CD4-positive, alpha-beta T cell (primary cell): ENCODE data around the gene HHAT. TPM values are rescaled to one million over a fixed set of nuclear protein-coding genes. Genes with fewer than 3 reads are reported as not detected.

Source experiments
- ATAC-seq: fragments of 200-7000 bp; cut with Tn5 transposase; one replicate; pipeline ENCODE4 v1.10.0; 2022; ENCODE audit warnings: mild to moderate bottlenecking; ENCODE audit not compliant: poor library complexity
- CTCF ChIA-PET: fragments of 350-600 bp; sonication (Branson Sonifier 250); formaldehyde crosslinking; loops from one replicate; lab custom pipeline; 2021; ENCODE audit warnings: antibody characterized with exemption, inconsistent platforms; lab: Charles Lee
- POLR2A ChIA-PET: fragments of 350-600 bp; sonication (Branson Sonifier 250); formaldehyde crosslinking; loops from one replicate; lab custom pipeline; 2021; ENCODE audit warnings: antibody characterized with exemption, inconsistent platforms; lab: Charles Lee
- DNase-seq, 14 experiments: peaks; one replicate each; pipeline ENCODE4 v3.0.0-alpha.2; 2013 to 2020; ENCODE audit warnings: mixed read lengths in 2 of 14
- H3K27ac ChIP-seq, 2 donors: one replicate each; pipeline versions ENCODE4 v1.5.1 to v1.7.0; 2013; ENCODE audit warnings: low read length in 2 of 2, low read depth in 1 of 2, mild to moderate bottlenecking in 1 of 2
- H3K27me3 ChIP-seq, 2 experiments: 1 replicate in 1 of 2; 2 replicates in 1 of 2; pipeline versions ENCODE4 v1.6.1 to v1.7.0; 2013; ENCODE audit warnings: low read length in 2 of 2, control low read depth in 1 of 2, mild to moderate bottlenecking in 1 of 2, moderate library complexity in 1 of 2; ENCODE audit not compliant: insufficient read depth in 2 of 2, control insufficient read depth in 1 of 2
- H3K36me3 ChIP-seq: one replicate; pipeline ENCODE4 v1.6.1; 2013; ENCODE audit warnings: low read length, control low read depth; ENCODE audit not compliant: insufficient read depth
- H3K4me1 ChIP-seq: one replicate; pipeline ENCODE4 v1.6.1; 2013; ENCODE audit warnings: low read length, control low read depth; ENCODE audit not compliant: insufficient read depth
- H3K4me3 ChIP-seq: one replicate; pipeline ENCODE4 v1.5.1; 2013; ENCODE audit warnings: mild to moderate bottlenecking, low read length, moderate library complexity
- H3K9me3 ChIP-seq, 2 experiments: 1 replicate in 1 of 2; 2 replicates in 1 of 2; pipeline versions ENCODE4 v1.6.1 to v1.7.0; 2013; ENCODE audit warnings: low read length in 2 of 2, mild to moderate bottlenecking in 2 of 2, control low read depth in 1 of 2, moderate library complexity in 1 of 2; ENCODE audit not compliant: control insufficient read depth in 1 of 2, insufficient read depth in 1 of 2
- H3K27ac Mint-ChIP-seq: one replicate; pipeline ENCODE4 v1.8.0; 2020; ENCODE audit warnings: mixed read lengths
- H3K27me3 Mint-ChIP-seq: one replicate; pipeline ENCODE4 v1.8.0; 2021; ENCODE audit warnings: mixed read lengths
- H3K36me3 Mint-ChIP-seq: one replicate; pipeline ENCODE4 v1.8.0; 2021; ENCODE audit warnings: low read depth, mixed read lengths
- H3K4me1 Mint-ChIP-seq: one replicate; pipeline ENCODE4 v1.8.0; 2021; ENCODE audit warnings: low read depth, mixed read lengths
- H3K4me3 Mint-ChIP-seq: one replicate; pipeline ENCODE4 v1.8.0; 2020; ENCODE audit warnings: mild to moderate bottlenecking, mixed read lengths
- H3K9me3 Mint-ChIP-seq: one replicate; pipeline ENCODE4 v1.8.0; 2020; ENCODE audit warnings: mixed read lengths
- intact Hi-C, 2 experiments: fragments of 100-400 bp; cut with DNase I in 1 of 2; cut with micrococcal nuclease in 1 of 2; formaldehyde crosslinking; loops; one replicate each; pipeline versions ENCODE4 v1.15.1 to v1.9.0; 2023 to 2025; cut with DNase I, micrococcal nuclease
- total RNA-seq, 174 experiments: library from RNA in 2 of 174; stranded (reverse) in 2 of 174; gene quantifications; one replicate each; pipeline ENCODE4 v1.2.3 and lab custom pipeline; 2021 to 2026
- TF ChIP-seq, protein P1 (sequence below): fragments of 200-600 bp; IDR thresholded peaks from one replicate; pipeline ENCODE4 v1.8.0; 2022; ENCODE audit warnings: antibody characterized with exemption, mild to moderate bottlenecking

HHAT gene
- total RNA-seq, 2 experiments from 2014 or later, result 3.1 to 3.3 TPM

DNA sequence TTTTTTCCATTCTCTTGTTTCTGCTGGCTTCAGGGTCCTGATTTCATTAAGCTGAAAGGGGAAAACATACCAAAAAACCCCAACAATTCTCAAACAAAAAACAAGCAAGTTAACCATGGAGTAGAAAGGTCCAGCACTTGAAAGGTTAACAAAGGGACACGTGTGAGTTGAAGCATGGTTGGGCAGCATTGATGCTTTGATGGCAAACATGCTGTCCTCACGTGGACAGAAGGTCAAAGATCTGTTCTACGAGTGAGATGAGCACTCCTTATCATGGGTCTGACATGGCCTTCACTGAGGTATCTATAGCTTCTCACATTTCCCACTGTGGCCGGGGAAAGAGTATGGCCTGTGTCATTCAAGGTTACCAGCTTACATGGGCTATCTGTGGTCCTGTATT lies 394.9 kb downstream of the HHAT start:
- H3K4me1 Mint-ChIP-seq, result no peaks in the 10 kb centered on the region
- H3K27ac Mint-ChIP-seq, result no peak overlapping the region
- H3K27me3 Mint-ChIP-seq, result peaks cover 5% of the 10 kb centered on the region
- no peaks in the 10 kb centered on the region for H3K36me3 ChIP-seq
- ChIA-PET POLR2A (no interaction called here), CTCF (no interaction called here)
- no peaks in the 10 kb centered on the region for H3K9me3 ChIP-seq
- no peak overlapping the region for H3K4me3 ChIP-seq
- H3K4me3 Mint-ChIP-seq, result no peak overlapping the region
- peaks cover 3 to 12% of the 10 kb centered on the region in 2 experiments for H3K27me3 ChIP-seq
- DNase-seq (no peak), ATAC-seq (no peak)
- intact Hi-C loops, result no loop called here
- TF ChIP-seq, protein P1, sequence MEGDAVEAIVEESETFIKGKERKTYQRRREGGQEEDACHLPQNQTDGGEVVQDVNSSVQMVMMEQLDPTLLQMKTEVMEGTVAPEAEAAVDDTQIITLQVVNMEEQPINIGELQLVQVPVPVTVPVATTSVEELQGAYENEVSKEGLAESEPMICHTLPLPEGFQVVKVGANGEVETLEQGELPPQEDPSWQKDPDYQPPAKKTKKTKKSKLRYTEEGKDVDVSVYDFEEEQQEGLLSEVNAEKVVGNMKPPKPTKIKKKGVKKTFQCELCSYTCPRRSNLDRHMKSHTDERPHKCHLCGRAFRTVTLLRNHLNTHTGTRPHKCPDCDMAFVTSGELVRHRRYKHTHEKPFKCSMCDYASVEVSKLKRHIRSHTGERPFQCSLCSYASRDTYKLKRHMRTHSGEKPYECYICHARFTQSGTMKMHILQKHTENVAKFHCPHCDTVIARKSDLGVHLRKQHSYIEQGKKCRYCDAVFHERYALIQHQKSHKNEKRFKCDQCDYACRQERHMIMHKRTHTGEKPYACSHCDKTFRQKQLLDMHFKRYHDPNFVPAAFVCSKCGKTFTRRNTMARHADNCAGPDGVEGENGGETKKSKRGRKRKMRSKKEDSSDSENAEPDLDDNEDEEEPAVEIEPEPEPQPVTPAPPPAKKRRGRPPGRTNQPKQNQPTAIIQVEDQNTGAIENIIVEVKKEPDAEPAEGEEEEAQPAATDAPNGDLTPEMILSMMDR, result no peak
- H3K9me3 Mint-ChIP-seq, result no peaks in the 10 kb centered on the region
- H3K36me3 Mint-ChIP-seq, result no peaks in the 10 kb centered on the region
- no peaks in the 10 kb centered on the region for H3K4me1 ChIP-seq
- H3K27ac ChIP-seq, result no peak overlapping the region

DNA sequence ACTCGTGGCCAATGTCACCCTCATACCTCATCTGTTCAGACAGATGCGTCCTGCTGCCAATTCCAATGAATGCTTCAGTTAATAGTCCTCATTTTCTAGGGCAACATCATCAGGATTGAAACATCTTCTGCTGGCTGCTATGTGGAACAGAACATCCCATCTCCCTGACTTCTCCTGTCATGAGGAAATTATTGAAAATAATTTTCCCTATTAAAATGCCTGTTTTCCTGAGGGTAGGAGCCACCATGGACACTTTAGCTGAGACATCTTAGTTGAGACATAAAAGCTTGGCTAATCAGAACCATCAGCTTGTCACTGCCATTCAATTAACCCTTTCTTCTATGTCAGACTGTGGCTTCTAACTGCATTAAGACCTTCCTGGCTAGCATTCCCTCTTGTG lies 396.1 kb downstream of the HHAT start:
- Mint-ChIP-seq H3K9me3 (no peaks in the 10 kb centered on the region), H3K36me3 (no peaks in the 10 kb centered on the region), H3K27ac (no peak overlapping the region), H3K27me3 (peaks cover 5% of the 10 kb centered on the region), H3K4me1 (no peaks in the 10 kb centered on the region), H3K4me3 (no peak overlapping the region)
- no peaks in the 10 kb centered on the region for H3K4me1 ChIP-seq
- no peak overlapping the region for H3K4me3 ChIP-seq
- H3K36me3 ChIP-seq, result no peaks in the 10 kb centered on the region
- H3K9me3 ChIP-seq, result no peaks in the 10 kb centered on the region
- peaks cover 3 to 12% of the 10 kb centered on the region in 2 experiments for H3K27me3 ChIP-seq
- H3K27ac ChIP-seq, result no peak overlapping the region
- CTCF ChIA-PET, result no interaction called here
- DNase-seq (no peak), ATAC-seq (no peak)
- TF ChIP-seq, protein P1, result no peak
- POLR2A ChIA-PET, result no interaction called here
- intact Hi-C loops, result no loop called here

Other genes starting within 250 kb of the HHAT start
- not detected for gene SERTAD4, start 96.1 kb upstream of the HHAT start, total RNA-seq